ENCODE measurements around the gene CREB1.
"Not testable (repeated sequence)": the region's sequence is repeated elsewhere in the genome, so short reads cannot be mapped to it uniquely, and the experiment has no call there.

The CREB1 gene

GRCh38 chr2:207529330-207530159 lies at the start of gene CREB1:
Gene CREB1, plus strand, starts transcription at chr2:207529962. Its CDS starts 25,674 bp downstream, at chr2:207555636.
- DNase-seq, result peak; percentile 95 to 96

DNA sequence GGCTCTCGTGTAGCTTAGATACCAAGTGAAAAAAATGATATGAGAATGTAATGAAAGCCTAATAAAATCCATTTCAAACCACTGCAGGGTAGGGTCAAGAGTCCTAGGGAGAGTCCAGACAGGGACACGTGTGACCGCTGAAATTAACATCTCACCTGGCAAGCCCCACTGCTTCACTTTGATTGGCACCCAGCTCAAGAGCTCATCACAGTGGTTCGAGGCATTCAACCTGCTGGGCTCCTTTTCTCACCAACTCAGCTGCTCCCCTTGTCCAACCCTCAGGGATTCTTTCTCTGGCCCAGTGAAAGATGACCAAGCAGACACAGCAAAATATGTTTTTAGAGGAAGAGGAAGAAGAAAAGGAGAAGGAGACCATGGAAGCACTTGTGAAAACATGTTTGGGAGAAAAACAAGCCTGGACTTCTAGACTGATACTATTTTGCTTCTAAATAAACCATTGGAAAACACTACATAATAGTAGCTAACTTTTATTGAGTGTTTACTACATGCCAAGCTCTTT lies 49.2 kb upstream of the CREB1 start:
- no peak for DNase-seq

- peak in 1 of 2 experiments; percentile 25 for DNase-seq
Measured at GRCh38 chr2:207481924-207482323, 47.8 kb upstream of the CREB1 start.

- DNase-seq, result no peak
Measured at GRCh38 chr2:207482630-207483029, 47.1 kb upstream of the CREB1 start.

DNA sequence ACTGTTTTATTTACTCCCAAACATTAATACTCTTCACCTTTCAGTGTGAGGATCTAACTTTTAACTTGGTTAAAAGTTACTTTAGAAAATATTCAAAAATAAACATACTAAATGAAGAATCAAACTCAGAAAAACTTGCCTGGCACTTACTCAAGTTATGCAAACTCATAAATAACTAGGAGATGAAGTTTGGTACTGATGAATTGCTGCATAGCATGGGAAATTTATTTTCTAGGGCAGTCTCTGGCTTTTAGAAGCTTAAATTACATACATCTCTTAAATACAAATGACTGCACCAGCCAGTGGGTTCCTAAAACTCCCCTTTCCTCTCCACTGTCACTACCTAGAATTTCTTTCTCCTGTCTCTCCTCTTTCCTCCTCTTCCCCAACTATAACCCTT lies 46.7 kb upstream of the CREB1 start:
- DNase-seq, result no peak

- DNase-seq, result no peak
Measured at GRCh38 chr2:207483477-207483876, 46.3 kb upstream of the CREB1 start.

DNA sequence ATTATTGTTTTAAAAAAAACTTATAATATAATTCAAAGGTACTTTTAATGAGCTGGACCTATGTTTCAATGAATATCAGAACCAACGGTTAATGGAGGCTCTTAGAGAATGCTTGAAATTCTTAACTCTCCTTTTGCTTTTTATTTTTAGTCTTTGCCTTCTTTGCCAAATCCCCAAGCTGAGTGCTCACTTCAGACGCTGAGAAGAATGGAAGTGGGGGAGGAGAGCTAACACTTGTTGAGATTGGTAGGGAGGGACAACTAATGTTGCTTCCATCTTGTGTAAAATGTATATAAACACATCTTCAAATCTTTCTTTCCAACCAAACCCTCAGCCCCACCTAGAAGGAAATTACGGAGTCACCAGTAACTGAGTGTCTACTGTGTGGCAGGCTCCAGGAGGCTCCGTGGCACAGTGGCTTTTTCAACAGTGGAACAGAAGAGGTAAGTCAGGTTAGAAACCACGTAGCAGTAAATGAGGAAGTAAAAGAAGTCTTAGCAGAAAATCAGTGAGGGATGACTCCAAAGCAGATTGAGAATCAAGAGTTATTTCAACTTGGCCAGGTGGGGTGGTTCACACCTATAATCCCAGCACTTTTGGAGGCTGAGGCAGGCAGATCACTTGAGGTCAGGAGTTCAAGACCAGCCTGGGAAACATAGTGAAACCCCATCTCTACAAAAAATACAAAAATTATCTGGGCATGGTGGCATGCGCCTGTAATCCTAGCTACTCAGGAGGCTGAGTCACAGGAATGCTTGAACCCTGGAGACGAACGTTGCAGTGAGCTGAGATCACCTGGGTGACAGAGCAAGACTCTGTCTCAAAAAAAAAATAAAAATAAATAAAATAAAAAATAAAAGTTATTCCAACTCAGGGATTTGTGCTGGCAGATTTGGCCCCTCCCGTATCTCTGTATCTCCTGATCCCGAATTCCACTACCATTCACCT lies 45.0 kb upstream of the CREB1 start:
- DNase-seq, result no peak

DNA sequence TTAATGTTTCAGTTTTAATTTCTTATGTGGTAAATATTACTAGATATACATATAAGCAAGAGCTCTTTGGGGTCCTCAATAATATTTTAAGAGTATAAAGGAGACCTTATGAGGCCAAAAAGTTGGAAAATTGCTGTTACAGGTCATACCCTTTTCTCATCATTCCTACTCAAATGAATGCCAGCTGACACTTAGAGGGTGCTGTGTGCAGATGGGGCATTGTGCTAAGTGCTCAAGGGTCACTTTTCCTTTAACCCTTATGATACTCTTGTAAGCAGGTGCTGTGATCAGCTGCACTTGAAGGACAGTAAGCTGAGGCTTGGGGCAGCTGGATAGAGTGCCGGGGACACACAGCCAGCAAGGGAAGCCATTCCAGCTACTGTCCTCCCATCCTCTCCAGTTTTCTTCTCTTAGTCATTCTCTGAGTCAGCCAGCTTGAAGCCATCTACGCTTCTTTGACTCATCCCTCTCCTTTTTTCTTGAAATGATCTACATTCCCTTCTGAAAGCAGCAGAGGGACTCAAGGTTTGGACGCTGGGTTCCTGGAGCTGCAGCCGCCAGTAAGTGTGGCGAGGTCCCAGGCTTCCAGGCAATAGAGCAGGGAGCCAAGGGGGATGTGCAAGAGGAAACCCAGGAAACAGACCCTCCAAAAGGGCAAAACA lies 42.0 kb upstream of the CREB1 start:
- no peak for DNase-seq

GRCh38 chr2:207489251-207489650 lies 40.5 kb upstream of the CREB1 start:
- no peak for DNase-seq

GRCh38 chr2:207490441-207490840 lies 39.3 kb upstream of the CREB1 start:
- DNase-seq, result no peak

DNA sequence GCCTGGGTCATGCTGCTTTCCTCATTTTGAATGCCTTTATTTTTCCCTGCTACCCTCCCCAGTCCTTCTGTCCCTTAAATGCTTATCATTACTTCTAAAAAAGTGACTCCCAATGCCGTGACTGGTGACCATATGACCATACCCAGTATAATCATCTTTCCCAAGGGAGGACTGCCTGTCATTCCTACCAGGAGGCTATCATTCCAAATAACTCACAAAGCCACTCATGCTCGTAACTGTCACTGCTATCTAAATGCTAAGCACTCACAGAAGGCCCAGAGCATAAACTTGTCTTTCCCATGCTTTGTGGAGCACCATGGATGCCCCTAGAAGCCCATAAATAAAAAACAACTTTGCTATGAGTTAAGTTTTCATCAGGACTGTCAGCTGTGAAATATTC lies 38.7 kb upstream of the CREB1 start:
- DNase-seq, result no peak

- no peak for DNase-seq
Measured at GRCh38 chr2:207491956-207492355, 37.8 kb upstream of the CREB1 start.

- DNase-seq, result no peak
Measured at GRCh38 chr2:207492461-207492860, 37.3 kb upstream of the CREB1 start.

GRCh38 chr2:207494137-207494536 lies 35.6 kb upstream of the CREB1 start:
- no peak for DNase-seq

GRCh38 chr2:207496936-207497335 lies 32.8 kb upstream of the CREB1 start:
- DNase-seq, result not testable (repeated sequence)

- no peak for DNase-seq
Measured at GRCh38 chr2:207497596-207497995, 32.2 kb upstream of the CREB1 start.

GRCh38 chr2:207498427-207498826 lies 31.3 kb upstream of the CREB1 start:
- no peak for DNase-seq

DNA sequence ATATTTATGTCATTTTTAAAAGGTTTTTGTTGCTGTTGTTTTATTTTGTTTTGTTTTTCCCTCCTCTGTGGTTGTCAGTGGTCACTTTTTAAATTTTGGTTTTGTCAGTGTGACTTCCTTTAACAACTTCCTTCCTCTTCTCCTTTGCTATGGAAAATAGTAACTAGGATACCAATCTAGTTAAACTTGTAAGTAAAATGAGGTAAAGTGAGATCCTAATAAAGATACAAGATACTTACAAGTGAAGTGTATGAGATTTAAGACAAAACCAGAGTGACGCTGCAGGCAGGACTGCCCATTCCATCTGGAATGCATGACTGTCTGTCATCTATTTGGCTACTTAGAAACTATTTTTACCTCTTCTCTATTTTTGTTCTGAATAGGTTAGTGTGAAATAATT lies 30.6 kb upstream of the CREB1 start:
- DNase-seq, result no peak

DNA sequence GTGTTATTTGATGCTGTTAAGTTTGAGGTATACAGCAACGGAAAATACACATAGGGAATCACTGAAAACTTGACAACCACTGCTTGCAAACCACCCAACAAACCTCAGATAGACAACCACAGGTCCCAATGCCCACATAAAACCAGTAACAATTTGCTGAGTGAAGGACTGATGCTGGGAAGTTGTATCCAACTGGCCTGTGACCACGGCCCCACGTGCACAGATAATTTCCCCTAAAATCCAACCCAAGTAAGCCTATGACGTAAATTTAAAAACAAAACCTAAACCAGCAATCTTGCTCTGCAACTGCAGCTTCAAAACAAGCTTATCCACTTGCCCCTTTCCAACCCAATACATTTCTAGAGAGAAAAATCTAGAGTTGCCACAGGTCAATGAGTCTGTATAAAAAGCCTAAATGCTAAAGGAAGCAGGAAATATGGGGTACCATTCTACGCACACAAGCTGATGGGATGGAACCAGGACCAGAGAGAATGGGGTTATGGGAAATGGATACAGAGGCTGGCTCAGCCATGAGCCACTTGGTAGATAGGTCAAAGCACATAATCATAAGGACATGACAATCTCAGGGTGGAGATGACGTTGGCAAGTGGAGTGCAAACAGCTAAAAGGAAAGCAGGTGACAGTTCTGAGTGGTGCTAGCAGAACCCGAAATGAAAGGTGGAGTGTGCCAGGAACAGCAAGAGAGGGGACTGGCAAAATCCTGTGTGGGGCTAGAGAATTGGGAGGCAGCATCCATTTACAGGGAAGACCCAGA lies 27.8 kb upstream of the CREB1 start:
- no peak for DNase-seq

DNA sequence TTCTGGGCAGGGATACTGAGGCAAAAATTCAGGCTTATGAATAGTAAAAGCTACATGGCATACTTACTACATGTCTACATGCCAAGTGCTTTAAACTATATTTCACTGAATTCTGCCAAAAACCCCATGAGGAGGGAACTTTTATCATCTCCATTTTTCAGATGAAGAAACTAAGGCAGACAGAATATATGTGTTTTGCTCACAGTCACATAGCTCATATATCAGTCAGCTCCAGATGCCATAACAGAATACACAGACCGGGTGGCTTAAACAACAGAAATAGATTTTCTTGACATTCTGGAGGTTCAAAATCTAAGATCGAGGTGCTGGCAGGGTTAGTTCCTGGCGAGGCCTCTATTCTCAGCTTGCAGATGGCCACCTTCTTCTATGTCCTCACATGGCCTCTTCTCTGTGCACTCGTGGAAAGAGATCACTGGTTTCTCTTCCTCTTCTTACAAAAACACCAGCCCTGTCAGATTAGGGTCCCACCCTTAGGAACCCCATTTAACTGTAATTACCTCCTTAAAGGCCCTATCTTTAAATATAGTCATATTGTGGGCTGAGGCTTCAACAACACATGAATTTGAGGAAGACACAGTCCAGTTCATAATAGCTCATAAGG lies 27.1 kb upstream of the CREB1 start:
- no peak for DNase-seq

- DNase-seq, result no peak
Measured at GRCh38 chr2:207503234-207503633, 26.5 kb upstream of the CREB1 start.
